Naive thymus-derived CD8-positive, alpha-beta T cell (primary cell): Measurements from ENCODE around the gene KRT10. TPM values are rescaled to one million over a fixed set of nuclear protein-coding genes. Genes with fewer than 3 reads are reported as not detected.
"Not testable (repeated sequence)": the region's sequence is repeated elsewhere in the genome, so short reads cannot be mapped to it uniquely, and the experiment has no call there.

Source experiments
- ATAC-seq, 2 donors: fragments of 150-1000 bp; cut with Tn5 transposase in 1 of 2; sonication (Bioruptor Pico), chemical (Tn5 transposase) in 1 of 2; 1 replicate in 1 of 2; 2 replicates in 1 of 2; pipeline ENCODE4 v1.10.0; 2021; ENCODE audit warnings: mild to moderate bottlenecking in 2 of 2, moderate library complexity in 2 of 2
- POLR2A ChIA-PET: fragments of 350-600 bp; sonication (Branson Sonifier 250); formaldehyde crosslinking; loops from one replicate; lab custom pipeline; 2021; ENCODE audit warnings: antibody characterized with exemption; lab: Charles Lee
- DNase-seq, 10 donors: peaks; one replicate each; pipeline versions ENCODE4 v3.0.0 to v3.0.0-alpha.2; 2020 to 2022
- H3K27ac Mint-ChIP-seq, 10 donors: one replicate each; pipeline ENCODE4 v1.8.0; 2020 to 2022; ENCODE audit warnings: mild to moderate bottlenecking in 10 of 10, mixed read lengths in 10 of 10, moderate library complexity in 4 of 10, inconsistent platforms in 1 of 10
- H3K27me3 Mint-ChIP-seq, 5 donors: one replicate each; pipeline ENCODE4 v1.8.0; 2021 to 2022; ENCODE audit warnings: mixed read lengths in 5 of 5
- H3K36me3 Mint-ChIP-seq, 3 donors: one replicate each; pipeline ENCODE4 v1.8.0; 2020 to 2022; ENCODE audit warnings: mixed read lengths in 3 of 3, mild to moderate bottlenecking in 2 of 3, inconsistent platforms in 1 of 3
- H3K4me1 Mint-ChIP-seq, 4 donors: one replicate each; pipeline ENCODE4 v1.8.0; 2021 to 2022; ENCODE audit warnings: mixed read lengths in 4 of 4
- H3K4me3 Mint-ChIP-seq, 10 donors: one replicate each; pipeline ENCODE4 v1.8.0; 2020 to 2022; ENCODE audit warnings: mild to moderate bottlenecking in 10 of 10, mixed read lengths in 10 of 10, moderate library complexity in 6 of 10, inconsistent platforms in 1 of 10
- H3K9me3 Mint-ChIP-seq, 9 donors: one replicate each; pipeline ENCODE4 v1.8.0; 2020 to 2022; ENCODE audit warnings: mixed read lengths in 9 of 9, mild to moderate bottlenecking in 3 of 9, inconsistent platforms in 1 of 9, moderate library complexity in 1 of 9
- polyA plus RNA-seq, 3 donors: library from polyadenylated mRNA; unstranded; fragments of 300-500 nt; fragmentation: Illumina TruSeq; gene quantifications; one replicate each; pipeline ENCODE4 v1.2.3, GENCODE V29; 2021
- total RNA-seq, 8 experiments: library from RNA in 2 of 8; stranded (reverse) in 2 of 8; gene quantifications; one replicate each; pipeline ENCODE4 v1.2.3 and lab custom pipeline; 2021 to 2026

The KRT10 gene
- total and polyA plus RNA-seq, 5 experiments from 2014 or later = 47.8 to 239 (median 185) TPM

- POLR2A ChIA-PET = interaction anchor here (0.6 to 1.6 kb wide), 6 partner anchors 56 to 1019 kb away, joined by 3 to 9 read pairs (median 4); partner anchors contain the start of gene EIF1
- Mint-ChIP-seq H3K27ac (peak overlapping the region in 1 of 10 donors; percentile 95), H3K4me3 (peak overlapping the region in 2 of 10 donors; percentile 15 to 99), H3K27me3 (peaks cover 21 to 36% (median 23%) of the 10 kb centered on the region in 5 donors), H3K4me1 (peaks cover 4 to 24% (median 17%) of the 10 kb centered on the region in 4 donors), H3K36me3 (peaks cover 16 to 23% (median 18%) of the 10 kb centered on the region in 3 donors), H3K9me3 (peaks cover 0 to 20% (median 4%) of the 10 kb centered on the region in 9 donors)
- ATAC-seq (no peak), DNase-seq (no peak)
Measured at GRCh38 chr17:40816569-40816968, 5.8 kb downstream of the KRT10 start.

- H3K36me3 Mint-ChIP-seq = peaks cover 15 to 23% (median 18%) of the 10 kb centered on the region in 3 donors
- ATAC-seq (no peak), DNase-seq (no peak)
- no peak overlapping the region for H3K27ac Mint-ChIP-seq
- no peak overlapping the region for H3K4me3 Mint-ChIP-seq
- POLR2A ChIA-PET = interaction anchor here (1.2 kb wide), 2 partner anchors 267 to 850 kb away, joined by 3 read pairs; no protein-coding TSS in a partner anchor
- peaks cover 28 to 48% (median 30%) of the 10 kb centered on the region in 5 donors for H3K27me3 Mint-ChIP-seq
- H3K9me3 Mint-ChIP-seq = peaks cover 0 to 20% (median 4%) of the 10 kb centered on the region in 9 donors
- H3K4me1 Mint-ChIP-seq = peaks cover 3 to 22% (median 17%) of the 10 kb centered on the region in 4 donors
Measured at GRCh38 chr17:40815381-40815780, 7.0 kb downstream of the KRT10 start.

- Mint-ChIP-seq H3K4me1 (peaks cover 2 to 17% (median 14%) of the 10 kb centered on the region in 4 donors), H3K27me3 (peaks cover 31 to 55% (median 37%) of the 10 kb centered on the region in 5 donors), H3K36me3 (peaks cover 15 to 23% (median 18%) of the 10 kb centered on the region in 3 donors), H3K9me3 (peaks cover 0 to 15% (median 4%) of the 10 kb centered on the region in 9 donors)
- DNase-seq, POLR2A ChIA-PET, H3K4me3 Mint-ChIP-seq, ATAC-seq, H3K27ac Mint-ChIP-seq: not testable (repeated sequence)
Measured at GRCh38 chr17:40814657-40815056, 7.8 kb downstream of the KRT10 start.

GRCh38 chr17:40813804-40814203 is 8.6 kb downstream of the KRT10 start:
- H3K27ac Mint-ChIP-seq = no peak overlapping the region
- H3K27me3 Mint-ChIP-seq = peaks cover 34 to 64% (median 43%) of the 10 kb centered on the region in 5 donors
- H3K9me3 Mint-ChIP-seq = peaks cover 0 to 13% (median 4%) of the 10 kb centered on the region in 9 donors
- POLR2A ChIA-PET = no interaction called here
- H3K36me3 Mint-ChIP-seq = peaks cover 15 to 23% (median 18%) of the 10 kb centered on the region in 3 donors
- DNase-seq = no peak
- no peak overlapping the region for H3K4me3 Mint-ChIP-seq
- peaks cover 2 to 11% (median 10%) of the 10 kb centered on the region in 4 donors for H3K4me1 Mint-ChIP-seq
- no peak for ATAC-seq

GRCh38 chr17:40812639-40813038 is 9.8 kb downstream of the KRT10 start:
- H3K9me3 Mint-ChIP-seq = peaks cover 0 to 9% (median 4%) of the 10 kb centered on the region in 9 donors
- no peak overlapping the region for H3K27ac Mint-ChIP-seq
- H3K4me3 Mint-ChIP-seq = no peak overlapping the region
- POLR2A ChIA-PET = no interaction called here
- H3K4me1 Mint-ChIP-seq = peaks cover 0 to 10% (median 4%) of the 10 kb centered on the region in 4 donors
- DNase-seq = no peak
- no peak for ATAC-seq
- H3K36me3 Mint-ChIP-seq = peaks cover 6 to 15% (median 10%) of the 10 kb centered on the region in 3 donors
- H3K27me3 Mint-ChIP-seq = peaks cover 37 to 75% (median 48%) of the 10 kb centered on the region in 5 donors

- Mint-ChIP-seq H3K4me1 (no peaks in the 10 kb centered on the region), H3K27ac (peak overlapping the region in 1 of 10 donors; percentile 21), H3K9me3 (peaks cover 0 to 5% (median 0%) of the 10 kb centered on the region in 9 donors), H3K4me3 (no peak overlapping the region), H3K27me3 (peaks cover 44 to 94% (median 66%) of the 10 kb centered on the region in 5 donors), H3K36me3 (peaks cover 0 to 3% (median 0%) of the 10 kb centered on the region in 3 donors)
- no peak for ATAC-seq
- POLR2A ChIA-PET = no interaction called here
- DNase-seq = no peak
Measured at GRCh38 chr17:40810494-40810893, 11.9 kb downstream of the KRT10 start.

- no peak for DNase-seq
- no peaks in the 10 kb centered on the region for H3K4me1 Mint-ChIP-seq
- peak overlapping the region in 1 of 10 donors; percentile 21 for H3K27ac Mint-ChIP-seq
Measured at GRCh38 chr17:40809721-40810421, 12.5 kb downstream of the KRT10 start.

GRCh38 chr17:40806131-40806530 is 16.3 kb downstream of the KRT10 start:
- Mint-ChIP-seq H3K4me3 (no peak overlapping the region), H3K36me3 (no peaks in the 10 kb centered on the region), H3K27ac (no peak overlapping the region), H3K27me3 (peaks cover 32 to 66% (median 55%) of the 10 kb centered on the region in 5 donors), H3K9me3 (no peaks in the 10 kb centered on the region), H3K4me1 (peaks cover 3 to 5% (median 4%) of the 10 kb centered on the region in 4 donors)
- POLR2A ChIA-PET = no interaction called here
- ATAC-seq (no peak), DNase-seq (no peak)

More at GRCh38 chr17:40809721-40810421, 12.5 kb downstream of the KRT10 start:
- POLR2A ChIA-PET = no interaction called here
- no peak overlapping the region for H3K4me3 Mint-ChIP-seq
- peaks cover 49 to 97% (median 72%) of the 10 kb centered on the region in 5 donors for H3K27me3 Mint-ChIP-seq
- no peak for ATAC-seq
- peaks cover 0 to 3% (median 0%) of the 10 kb centered on the region in 3 donors for H3K36me3 Mint-ChIP-seq
- peaks cover 0 to 5% (median 0%) of the 10 kb centered on the region in 9 donors for H3K9me3 Mint-ChIP-seq

- POLR2A ChIA-PET = interaction anchor here (0.5 kb wide), 1 partner anchor 113 kb away, joined by 3 read pairs; no protein-coding TSS in a partner anchor
- DNase-seq (peak; percentile 51 to 81 (median 60)), ATAC-seq (peak; percentile 75 to 96)
- Mint-ChIP-seq H3K27ac (no peak overlapping the region), H3K4me1 (peaks cover 3 to 5% (median 4%) of the 10 kb centered on the region in 4 donors), H3K27me3 (peaks cover 25 to 48% (median 41%) of the 10 kb centered on the region in 5 donors), H3K36me3 (no peaks in the 10 kb centered on the region), H3K4me3 (peak overlapping the region in 1 of 10 donors; percentile 19), H3K9me3 (no peaks in the 10 kb centered on the region)
Measured at GRCh38 chr17:40803617-40804082, 18.8 kb downstream of the KRT10 start.

GRCh38 chr17:40801157-40801556 is 21.3 kb downstream of the KRT10 start:
- Mint-ChIP-seq H3K9me3 (no peaks in the 10 kb centered on the region), H3K36me3 (no peaks in the 10 kb centered on the region), H3K27ac (no peak overlapping the region), H3K4me3 (no peak overlapping the region), H3K27me3 (peaks cover 20 to 44% (median 28%) of the 10 kb centered on the region in 5 donors), H3K4me1 (peaks cover 3 to 5% (median 4%) of the 10 kb centered on the region in 4 donors)
- POLR2A ChIA-PET = no interaction called here
- DNase-seq = no peak
- ATAC-seq = no peak

- no peak overlapping the region for H3K4me3 Mint-ChIP-seq
- no peak for DNase-seq
- no peak overlapping the region for H3K27ac Mint-ChIP-seq
- H3K4me1 Mint-ChIP-seq = peaks cover 4 to 5% (median 4%) of the 10 kb centered on the region in 4 donors
- ATAC-seq = no peak
- no peaks in the 10 kb centered on the region for H3K36me3 Mint-ChIP-seq
- no peaks in the 10 kb centered on the region for H3K9me3 Mint-ChIP-seq
- peaks cover 23 to 44% (median 30%) of the 10 kb centered on the region in 5 donors for H3K27me3 Mint-ChIP-seq
- POLR2A ChIA-PET = no interaction called here
Measured at GRCh38 chr17:40800381-40800780, 22.0 kb downstream of the KRT10 start.

- no peak within 1 kb of the TSS for H3K4me3 Mint-ChIP-seq
- peaks cover 18 to 41% (median 26%) of the 10 kb centered on the region in 5 donors for H3K27me3 Mint-ChIP-seq
Measured at GRCh38 chr17:40799859-40800258, 22.6 kb downstream of the KRT10 start, which contains the start of gene KRT28. KRT28 (minus strand) TSS chr17:40799959; CDS start chr17:40799893, 66 bp downstream.

More at GRCh38 chr17:40799859-40800258, 22.6 kb downstream of the KRT10 start, which contains the start of gene KRT28:
- DNase-seq (no peak), ATAC-seq (no peak)
- POLR2A ChIA-PET = no interaction called here
- Mint-ChIP-seq H3K4me1 (peaks cover 4 to 5% (median 4%) of the 10 kb centered on the region in 4 donors), H3K36me3 (no peaks in the 10 kb centered on the region), H3K27ac (peak within 1 kb of the TSS in 1 of 10 donors; percentile 10), H3K9me3 (no peaks in the 10 kb centered on the region)
